NK-92 treated with Interleukin-12 subunit alpha and Interleukin-12 subunit beta, amount 100 ng/mL, for 24 hours (cell line): ENCODE data around the gene CYP27A1.

ENCODE experiments used
- DNase-seq: peaks from one replicate; lab custom pipeline; 2025; lab: John Stamatoyannopoulos, UW

CYP27A1 gene

GRCh38 chr2:218812096-218812815 is 30.3 kb downstream of the CYP27A1 start:
- no peak for DNase-seq

GRCh38 chr2:218812861-218813260 is 30.9 kb downstream of the CYP27A1 start:
- DNase-seq, result no peak

DNA sequence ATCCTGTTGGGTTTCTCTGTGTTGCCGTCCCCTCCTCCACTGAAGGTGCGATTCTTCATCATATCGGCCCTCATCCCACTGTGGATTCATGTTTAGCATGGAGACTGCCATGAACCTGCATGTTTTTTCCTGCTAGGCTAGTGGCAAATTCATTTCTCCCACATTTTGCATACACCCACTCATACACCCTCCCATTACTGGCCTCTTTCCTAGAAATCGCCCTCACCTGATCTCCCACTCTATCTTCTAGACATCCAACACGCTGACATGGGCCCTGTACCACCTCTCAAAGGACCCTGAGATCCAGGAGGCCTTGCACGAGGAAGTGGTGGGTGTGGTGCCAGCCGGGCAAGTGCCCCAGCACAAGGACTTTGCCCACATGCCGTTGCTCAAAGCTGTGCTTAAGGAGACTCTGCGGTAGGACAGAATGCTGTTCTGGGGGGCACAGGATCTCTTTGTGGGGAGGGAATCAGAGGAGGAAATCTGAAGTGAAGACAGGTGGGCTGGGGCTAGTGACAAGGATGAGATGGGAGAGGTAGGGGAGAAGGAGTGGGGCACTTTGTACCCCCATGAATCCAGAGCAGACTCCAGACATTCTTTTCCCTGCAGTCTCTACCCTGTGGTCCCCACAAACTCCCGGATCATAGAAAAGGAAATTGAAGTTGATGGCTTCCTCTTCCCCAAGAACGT is 32.0 kb downstream of the CYP27A1 start:
- DNase-seq, result no peak

- no peak for DNase-seq
Observed at GRCh38 chr2:218814540-218815243, 32.7 kb downstream of the CYP27A1 start.

DNA sequence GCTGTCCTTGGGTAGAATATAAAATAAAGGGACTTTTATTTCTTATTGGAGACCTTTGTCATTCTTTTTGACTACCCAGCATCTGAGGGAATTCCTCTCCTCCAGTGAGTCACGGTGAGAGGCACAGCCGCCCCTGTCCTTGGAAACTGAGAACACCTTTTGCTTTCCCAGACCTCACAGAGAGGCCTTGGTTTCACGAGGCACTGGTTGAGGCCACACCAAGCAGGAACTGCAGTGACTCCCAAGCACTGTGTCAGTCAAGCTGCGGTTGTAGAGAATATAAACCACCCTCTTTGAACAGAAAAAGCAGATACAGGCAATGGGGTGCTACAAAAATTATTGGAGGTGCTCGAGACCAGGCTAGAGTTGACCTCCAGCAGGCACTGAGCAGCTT is 33.3 kb downstream of the CYP27A1 start:
- no peak for DNase-seq

DNA sequence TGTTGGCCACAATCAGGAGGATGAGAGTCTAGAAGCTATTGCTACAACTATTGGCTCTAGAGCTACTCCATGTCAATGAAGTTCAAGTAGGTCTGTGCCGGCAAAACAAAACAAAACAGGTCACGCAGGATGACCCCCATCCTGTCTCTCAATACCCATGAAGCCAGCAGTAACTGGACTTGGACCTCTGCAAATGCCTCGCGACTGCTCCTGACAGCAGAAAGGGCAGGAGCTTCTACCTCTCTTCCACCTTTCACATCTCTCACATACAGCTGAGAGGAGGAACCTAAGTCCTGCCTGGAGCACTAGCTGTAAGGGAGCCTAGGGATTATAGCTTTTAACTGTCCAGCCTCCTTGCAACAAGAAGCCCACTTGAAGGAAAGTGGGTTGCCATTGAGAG is 33.7 kb downstream of the CYP27A1 start:
- no peak for DNase-seq

GRCh38 chr2:218816561-218817011 is 34.6 kb downstream of the CYP27A1 start:
- DNase-seq, result no peak

- no peak for DNase-seq
Observed at GRCh38 chr2:218819093-218819492, 37.1 kb downstream of the CYP27A1 start.

GRCh38 chr2:218820746-218821369 is 38.9 kb downstream of the CYP27A1 start:
- no peak for DNase-seq

GRCh38 chr2:218821605-218822211 is 39.8 kb downstream of the CYP27A1 start:
- DNase-seq, result no peak

DNA sequence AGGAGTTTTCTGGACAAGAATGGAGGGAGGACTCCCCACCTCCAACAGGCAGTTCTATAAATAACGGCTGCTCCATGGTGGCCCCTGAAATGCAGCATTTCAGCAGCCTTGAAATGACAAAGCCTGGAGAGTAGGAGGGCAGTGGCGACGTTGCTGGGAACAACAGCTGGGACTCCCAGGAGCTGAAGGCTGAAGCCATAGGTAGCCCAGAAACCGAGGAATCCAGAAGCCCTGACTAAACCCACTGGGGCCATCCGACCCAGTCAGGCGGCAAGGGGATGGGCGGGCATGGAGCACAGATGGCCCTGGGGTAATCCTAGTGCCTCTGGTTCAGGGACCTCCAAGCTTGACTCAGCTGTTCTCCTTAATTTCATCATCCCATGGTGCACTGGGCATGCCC is 40.7 kb downstream of the CYP27A1 start:
- no peak for DNase-seq

- DNase-seq, result no peak
Observed at GRCh38 chr2:218823196-218823855, 41.4 kb downstream of the CYP27A1 start.

GRCh38 chr2:218824004-218824403 is 42.1 kb downstream of the CYP27A1 start:
- no peak for DNase-seq

- no peak for DNase-seq
Observed at GRCh38 chr2:218826791-218827190, 44.8 kb downstream of the CYP27A1 start.

- no peak for DNase-seq
Observed at GRCh38 chr2:218827701-218828476, 45.9 kb downstream of the CYP27A1 start.

DNA sequence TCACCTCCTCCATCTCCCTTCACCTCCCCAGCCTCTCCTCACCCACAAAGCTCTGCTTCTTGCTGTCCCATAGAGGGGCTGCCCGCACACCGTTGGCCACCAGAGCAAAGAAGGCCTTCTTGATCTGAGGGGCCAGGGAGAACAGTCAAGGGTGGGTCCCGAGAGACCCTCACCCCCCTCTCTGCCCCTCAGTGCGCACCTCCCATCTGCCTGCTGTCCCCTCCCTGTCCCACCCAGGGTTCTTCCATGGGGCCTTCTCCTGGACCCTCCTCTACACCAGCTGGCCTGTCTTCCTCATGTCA is 46.5 kb downstream of the CYP27A1 start:
- DNase-seq, result no peak

GRCh38 chr2:218829868-218830451 is 48.0 kb downstream of the CYP27A1 start:
- no peak for DNase-seq

GRCh38 chr2:218830526-218831306 is 48.8 kb downstream of the CYP27A1 start:
- DNase-seq, result no peak

DNA sequence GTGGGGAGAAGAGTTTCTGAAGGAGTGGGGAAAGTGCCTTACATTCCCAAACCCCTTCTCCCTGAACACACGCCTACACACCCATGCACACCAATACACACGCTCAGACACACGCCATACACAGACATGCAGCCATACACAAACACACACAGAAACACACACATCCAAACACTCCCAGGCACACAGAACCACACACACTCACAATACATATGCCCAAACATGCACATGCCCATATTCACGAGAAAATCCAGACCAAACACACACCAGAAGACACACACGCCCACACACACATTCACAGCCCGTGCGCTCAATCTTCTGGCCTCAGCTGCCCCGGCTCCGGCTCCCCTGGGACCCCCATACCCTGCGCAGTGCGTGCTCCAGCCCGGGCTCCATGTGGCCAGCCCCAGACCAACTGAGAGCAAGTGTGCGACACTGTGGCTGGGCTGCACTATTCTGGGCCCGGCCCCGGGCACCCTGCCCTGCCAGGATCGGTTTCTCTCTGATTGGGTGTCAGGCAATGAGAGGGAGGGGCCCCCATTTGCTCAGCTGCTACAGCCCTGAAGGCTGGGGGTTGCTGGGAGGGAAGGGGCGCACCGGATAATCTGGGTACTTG is 49.5 kb downstream of the CYP27A1 start, which contains the start of gene PRKAG3:
TSS of gene PRKAG3 (minus strand) at position 426 of the 613 bp plus-strand sequence.
- no peak for DNase-seq
